Measurements from ENCODE around the gene TTC39C.
A peak's percentile ranks its signal among the peaks of the same experiment; 100 is the strongest.
"Not testable (repeated sequence)": the region's sequence is repeated elsewhere in the genome, so short reads cannot be mapped to it uniquely, and the experiment has no call there.

TTC39C gene

DNA sequence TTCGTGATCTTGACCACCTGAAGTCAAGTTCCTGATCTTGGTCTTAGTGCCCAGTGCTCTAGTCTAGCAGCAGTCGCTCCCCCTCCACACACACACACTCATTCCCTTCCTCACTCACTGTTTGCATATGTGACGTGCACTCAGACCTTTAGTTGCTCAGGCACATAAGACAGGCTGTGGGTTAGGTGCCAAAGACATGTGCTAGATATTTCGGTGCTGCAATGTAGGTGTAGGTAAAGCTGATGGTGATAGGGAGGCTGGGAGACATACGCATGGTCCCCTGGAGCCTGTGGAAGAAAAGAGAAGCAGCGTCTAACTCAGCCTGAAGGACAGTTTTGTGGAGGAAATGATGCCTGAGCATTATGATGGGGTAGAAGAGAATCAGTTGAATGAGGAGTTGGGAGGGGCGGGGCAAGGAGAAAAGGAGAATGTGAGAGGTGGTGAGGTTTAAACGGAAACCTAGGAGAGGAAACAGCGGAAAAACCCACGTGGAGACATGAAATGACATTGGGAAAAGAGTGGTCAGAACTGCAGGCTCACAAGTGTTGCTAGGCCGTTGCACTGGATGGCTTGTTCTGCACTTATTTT, 3.8 kb downstream of the TTC39C start:
- peak; percentile 26 for DNase-seq

- DNase-seq, result peak; percentile 60
Measured at GRCh38 chr18:24019641-24020331, 5.2 kb downstream of the TTC39C start.

GRCh38 chr18:24021505-24021904, 7.0 kb downstream of the TTC39C start:
- no peak for DNase-seq

DNA sequence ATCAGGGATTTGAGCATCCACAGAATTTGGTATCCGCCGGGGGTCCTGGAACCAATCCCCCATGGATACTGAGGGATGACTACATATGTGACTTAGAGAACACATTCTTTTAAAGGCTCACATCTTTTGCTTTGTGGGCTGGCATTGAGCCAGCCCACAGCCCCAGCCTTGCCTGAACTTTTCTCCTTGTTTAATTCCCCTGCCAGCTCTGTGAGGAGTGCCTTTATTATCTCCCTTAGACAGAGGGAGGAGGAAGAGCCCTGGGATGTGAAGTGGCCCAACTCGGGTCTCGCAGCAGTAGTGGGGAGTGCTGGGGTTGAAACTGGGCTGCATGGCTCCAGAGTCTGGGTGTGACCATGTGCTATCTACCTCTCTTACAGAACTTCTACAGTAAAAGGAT, 7.6 kb downstream of the TTC39C start:
- no peak for DNase-seq

- DNase-seq, result no peak
Measured at GRCh38 chr18:24023185-24023814, 8.7 kb downstream of the TTC39C start.

GRCh38 chr18:24024425-24024824, 9.9 kb downstream of the TTC39C start:
- no peak for DNase-seq

DNA sequence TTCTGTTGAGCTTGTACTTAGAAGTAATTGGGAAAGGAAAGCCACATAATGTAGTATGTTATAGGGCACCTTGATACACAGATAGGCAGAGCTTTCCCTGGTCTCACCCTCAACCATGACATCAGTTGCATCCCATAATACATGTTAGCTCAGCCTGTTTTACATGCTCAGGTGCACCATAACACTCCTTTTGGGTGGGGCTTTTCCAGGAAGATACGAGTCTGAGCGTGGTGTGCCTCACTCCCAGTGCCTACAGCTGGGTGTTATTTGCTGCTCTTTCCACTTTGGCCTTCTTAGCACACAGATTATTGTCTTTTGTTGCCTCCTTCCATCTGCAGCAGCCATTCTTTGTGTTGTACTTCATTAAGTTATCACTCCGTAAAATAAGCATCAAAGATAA, 11.9 kb downstream of the TTC39C start:
- no peak for DNase-seq

GRCh38 chr18:24027156-24027827, 12.7 kb downstream of the TTC39C start:
- no peak for DNase-seq

- DNase-seq, result not testable (repeated sequence)
Measured at GRCh38 chr18:24028946-24029345, 14.4 kb downstream of the TTC39C start.

DNA sequence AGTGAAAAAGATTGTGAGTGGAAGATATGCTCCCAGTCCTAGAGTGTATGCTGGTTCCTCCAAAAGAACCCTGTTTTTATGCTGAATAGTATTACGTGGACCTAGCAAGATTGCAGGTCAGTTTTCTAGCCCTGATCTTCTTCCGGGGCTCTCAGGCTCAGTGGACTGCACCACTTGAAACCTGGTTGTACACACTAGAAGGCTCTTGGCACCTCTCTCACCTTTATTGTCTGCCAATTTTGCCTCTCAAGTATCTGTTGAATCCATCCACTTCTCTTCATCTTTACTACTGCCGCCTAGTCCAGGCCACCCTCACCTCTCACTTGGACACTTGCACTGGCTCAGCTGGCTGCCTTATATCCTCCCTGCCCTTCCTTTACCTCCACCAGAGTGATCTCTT, 16.8 kb downstream of the TTC39C start:
- no peak for DNase-seq

DNA sequence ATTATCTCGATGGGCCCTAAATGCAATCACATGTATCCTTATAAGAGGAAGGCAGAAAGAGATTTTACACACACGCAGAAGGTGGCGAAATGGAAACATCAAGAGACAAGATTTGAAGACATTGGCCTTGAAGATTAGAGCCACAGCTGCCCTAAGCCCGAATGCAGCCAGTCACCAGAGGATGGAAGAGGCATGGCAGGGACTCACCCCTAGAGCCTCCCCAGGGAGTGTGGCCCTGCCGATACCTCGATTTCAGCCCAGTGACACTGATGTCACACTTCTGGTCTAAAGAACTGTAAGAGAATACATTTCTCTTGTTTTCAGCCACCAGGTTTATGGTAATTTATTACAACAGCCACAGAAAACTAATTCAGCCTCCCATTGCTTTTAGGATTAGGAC, 17.4 kb downstream of the TTC39C start:
- no peak for DNase-seq

GRCh38 chr18:24033641-24034412, 19.3 kb downstream of the TTC39C start:
- no peak for DNase-seq

DNA sequence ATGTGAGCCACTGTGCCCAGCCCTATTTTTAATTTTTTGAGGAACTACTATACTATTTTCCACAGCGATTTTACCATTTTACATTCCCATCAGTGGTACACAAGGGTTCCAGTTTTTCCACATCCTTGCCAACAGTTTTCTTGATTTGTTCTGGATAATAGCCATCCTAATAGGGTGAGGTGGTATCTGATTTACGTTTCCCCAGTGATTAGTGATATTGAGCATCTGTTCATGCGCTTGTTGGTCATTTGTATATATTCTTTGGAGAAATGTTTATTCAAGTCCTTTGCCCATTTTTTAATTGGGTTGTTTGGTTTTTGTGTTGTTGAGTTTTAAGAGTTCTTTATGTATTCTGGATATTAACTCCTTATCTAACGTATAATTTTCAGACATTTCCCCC, 20.8 kb downstream of the TTC39C start:
- DNase-seq, result no peak

- no peak for DNase-seq
Measured at GRCh38 chr18:24039671-24040070, 25.1 kb downstream of the TTC39C start.

DNA sequence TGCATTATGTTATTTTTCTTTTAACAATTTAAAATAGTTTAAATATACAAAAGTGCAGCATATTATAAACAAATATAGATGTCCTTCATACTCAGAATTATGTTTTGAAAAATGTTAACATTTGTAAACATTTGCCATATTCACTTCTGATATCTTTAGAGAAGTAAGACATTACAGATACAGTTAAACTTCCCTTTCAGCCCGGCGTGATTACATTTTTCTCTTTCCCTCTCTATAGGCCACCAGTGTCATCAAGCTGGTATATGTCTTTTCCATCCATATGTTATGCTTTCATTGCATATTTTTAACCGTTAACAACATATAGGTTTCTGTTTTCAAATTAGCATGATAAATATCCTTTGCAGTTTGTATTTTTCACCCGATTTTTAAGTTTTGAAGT, 27.1 kb downstream of the TTC39C start:
- no peak for DNase-seq

- no peak for DNase-seq
Measured at GRCh38 chr18:24043403-24043802, 28.8 kb downstream of the TTC39C start.

- DNase-seq, result no peak
Measured at GRCh38 chr18:24048261-24048660, 33.7 kb downstream of the TTC39C start.

DNA sequence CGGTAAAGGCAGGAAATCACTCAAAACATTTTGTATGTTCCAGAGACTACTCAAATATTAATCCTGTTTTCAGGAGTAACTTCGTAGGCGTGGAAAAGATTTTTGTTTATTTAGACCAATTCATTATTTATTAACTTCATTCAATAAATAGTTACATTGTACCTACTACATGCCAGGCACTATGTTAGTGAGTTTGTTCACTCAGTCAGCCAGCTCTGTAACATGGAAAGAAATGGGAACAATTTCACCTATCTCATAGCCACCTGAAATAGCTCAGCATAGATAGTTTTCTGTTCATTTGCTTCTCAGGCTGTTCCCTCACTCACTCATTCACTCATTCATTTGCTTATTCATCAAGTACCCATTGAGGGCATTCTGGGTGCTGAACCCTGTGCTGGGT, 34.6 kb downstream of the TTC39C start:
- DNase-seq, result no peak

DNA sequence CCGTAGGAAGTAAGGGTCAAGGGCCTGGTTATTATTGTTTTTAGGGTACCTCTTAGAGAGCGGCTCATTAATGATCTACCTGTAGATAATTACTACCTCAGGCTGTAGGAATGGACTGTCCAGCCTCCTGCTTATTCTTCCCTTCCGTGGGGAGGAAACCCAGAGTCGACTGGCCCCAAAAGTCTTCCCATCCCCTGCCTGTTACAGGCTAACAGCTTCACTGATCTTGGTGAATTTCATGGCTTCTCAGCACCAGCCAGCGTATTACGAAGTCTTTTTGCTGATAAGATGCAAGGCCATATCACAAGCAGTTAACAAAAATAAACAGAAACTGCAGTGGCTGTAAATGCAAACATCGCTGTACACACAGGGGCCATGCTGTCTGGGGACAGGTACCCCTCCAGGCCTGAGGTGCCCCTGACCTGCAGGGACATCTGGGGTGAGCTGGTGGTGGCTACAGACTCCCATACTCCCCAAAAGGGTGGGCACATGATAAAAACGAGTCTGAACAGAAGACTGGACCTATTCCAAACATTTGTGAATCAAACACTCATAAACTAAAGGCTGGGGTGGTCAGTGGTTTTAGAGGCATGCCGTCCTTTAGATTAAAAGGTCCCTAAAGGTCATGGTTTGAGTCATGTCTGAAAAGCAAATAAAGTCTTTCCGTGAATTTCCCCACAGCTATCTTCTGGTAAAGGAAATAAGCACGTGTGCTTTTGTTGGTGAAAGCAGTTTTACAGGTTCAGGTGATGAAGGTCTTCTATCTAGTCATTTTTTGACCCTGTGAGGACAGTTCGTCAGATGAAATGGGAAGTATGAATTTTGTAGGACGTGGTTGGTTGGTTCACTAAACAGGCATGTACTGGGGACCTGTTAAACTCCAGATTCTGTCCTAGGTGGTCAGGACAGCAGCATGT, 36.7 kb downstream of the TTC39C start:
- no peak for DNase-seq

GRCh38 chr18:24052053-24052452, 37.5 kb downstream of the TTC39C start:
- no peak for DNase-seq

GRCh38 chr18:24053211-24053610, 38.7 kb downstream of the TTC39C start:
- DNase-seq, result no peak

- DNase-seq, result peak; percentile 40
Measured at GRCh38 chr18:24054130-24054529, 39.6 kb downstream of the TTC39C start.

All from CD4-positive, alpha-beta T cell treated with Interleukin-17A for 4 hours (primary cell).